ENCODE measurements around the gene PLCH1.

The PLCH1 gene

DNA sequence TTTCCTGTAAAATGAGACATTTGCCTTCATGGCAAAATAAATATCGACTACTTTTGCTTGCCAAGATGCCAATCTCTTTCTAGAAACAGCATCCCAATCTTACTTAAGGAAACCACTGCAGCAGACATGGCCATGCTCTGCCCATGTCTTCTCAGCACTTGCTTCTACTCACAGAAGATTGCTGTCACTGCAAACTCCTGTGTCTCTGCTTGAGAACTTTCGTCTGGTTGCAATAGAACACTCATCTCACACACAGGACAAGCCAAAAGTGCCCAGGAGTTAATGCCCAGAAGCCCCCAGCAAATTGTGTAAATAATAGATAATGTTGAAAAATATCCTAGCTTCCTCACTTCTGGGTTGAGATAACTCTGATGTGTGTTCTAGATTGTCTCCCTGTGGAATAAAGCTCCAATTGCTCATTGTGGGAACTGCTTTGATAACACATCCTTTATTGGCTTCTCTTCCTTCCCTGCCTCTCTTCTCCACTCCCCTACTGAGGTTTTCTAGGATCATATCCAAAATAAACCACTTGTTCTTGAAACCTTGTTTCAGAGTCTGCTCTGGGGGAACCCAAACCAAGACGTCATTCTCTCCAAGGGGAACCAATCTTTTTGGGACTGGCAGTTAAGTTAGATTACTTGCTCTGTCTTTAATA, 295.1 kb downstream of the PLCH1 start:
- no peak for DNase-seq

- DNase-seq, result no peak
Observed at GRCh38 chr3:155448531-155448930, 296.3 kb downstream of the PLCH1 start.

GRCh38 chr3:155446366-155446765, 298.5 kb downstream of the PLCH1 start:
- no peak for DNase-seq

- no peak for DNase-seq
Observed at GRCh38 chr3:155444771-155445170, 300.1 kb downstream of the PLCH1 start.

DNA sequence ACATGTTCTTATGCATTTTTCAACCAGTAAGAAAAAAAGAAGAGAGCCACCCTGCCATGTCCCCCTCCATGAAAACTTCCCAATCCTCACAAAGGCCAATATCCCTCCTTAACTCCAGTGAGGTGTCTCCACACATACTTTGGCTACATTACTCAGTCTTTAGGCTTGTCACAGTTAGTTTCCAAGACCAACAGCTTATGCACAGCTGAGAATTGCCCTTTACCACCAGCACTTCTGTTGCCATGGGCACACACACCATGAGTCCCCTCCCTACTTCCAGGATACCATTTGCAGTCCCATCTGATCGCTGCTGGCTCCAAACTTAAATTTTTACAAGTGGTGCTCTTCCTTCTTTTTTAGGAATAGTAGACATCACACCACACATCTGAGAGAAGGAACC, 301.1 kb downstream of the PLCH1 start:
- DNase-seq, result no peak

DNA sequence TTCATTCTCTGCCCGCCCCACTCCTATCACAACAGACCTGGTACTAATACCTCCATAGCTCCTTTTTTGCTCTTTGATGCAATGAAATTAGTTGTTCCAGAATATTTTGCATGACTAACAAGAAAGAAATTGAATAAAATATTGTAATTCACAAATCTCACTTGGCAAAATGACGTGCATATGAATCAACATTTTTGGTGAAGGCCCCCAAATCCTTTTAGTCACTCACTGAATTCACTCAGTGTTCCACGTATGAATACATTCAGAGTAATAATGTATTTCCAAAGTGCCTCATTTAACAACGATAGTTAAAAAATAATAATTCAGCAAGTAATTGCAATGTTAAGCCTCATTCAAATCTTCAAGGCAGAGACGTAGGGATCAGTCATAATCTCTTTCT, 302.8 kb downstream of the PLCH1 start:
- no peak for DNase-seq

GRCh38 chr3:155441506-155441905, 303.4 kb downstream of the PLCH1 start:
- no peak for DNase-seq

- no peak for DNase-seq
Observed at GRCh38 chr3:155441026-155441425, 303.8 kb downstream of the PLCH1 start.

DNA sequence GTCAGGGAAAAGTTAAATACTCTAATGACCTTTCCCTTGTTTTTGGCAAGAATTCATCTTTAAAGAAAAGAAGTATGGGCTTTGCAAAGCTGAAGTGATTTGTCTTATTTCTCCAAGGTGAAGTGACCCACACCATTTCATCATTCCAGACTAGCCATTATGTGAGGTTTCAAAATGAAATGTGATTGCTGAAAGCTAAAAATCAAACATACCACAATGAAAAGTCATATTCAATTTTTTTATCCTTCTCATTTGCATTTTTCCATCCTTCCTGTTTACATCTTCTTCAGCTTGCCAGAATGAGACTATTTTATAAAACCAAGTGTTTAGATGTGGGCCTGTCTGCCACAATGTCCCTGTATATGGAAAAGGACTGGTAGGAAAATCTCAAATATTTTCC, 309.1 kb downstream of the PLCH1 start:
- DNase-seq, result no peak

GRCh38 chr3:155431856-155432570, 312.9 kb downstream of the PLCH1 start:
- no peak for DNase-seq

DNA sequence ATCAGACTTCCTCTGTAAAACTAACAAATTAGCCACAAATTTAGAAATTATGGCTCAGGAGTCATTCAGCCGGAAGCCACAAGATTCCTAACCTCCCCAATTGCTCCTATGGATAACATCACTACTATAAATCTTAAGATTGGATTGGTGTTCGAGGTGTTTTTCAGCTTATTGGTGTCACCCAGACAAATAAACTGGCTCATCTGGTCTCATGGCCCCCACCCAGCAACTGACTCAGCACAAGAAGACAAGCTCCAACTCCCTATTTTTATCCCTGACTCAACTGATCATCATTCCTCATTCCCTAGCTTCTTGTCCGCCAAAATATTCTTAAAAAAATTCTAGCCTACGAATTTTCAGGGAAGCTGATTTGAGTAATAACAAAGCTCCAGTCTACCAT, 316.3 kb downstream of the PLCH1 start:
- no peak for DNase-seq

DNA sequence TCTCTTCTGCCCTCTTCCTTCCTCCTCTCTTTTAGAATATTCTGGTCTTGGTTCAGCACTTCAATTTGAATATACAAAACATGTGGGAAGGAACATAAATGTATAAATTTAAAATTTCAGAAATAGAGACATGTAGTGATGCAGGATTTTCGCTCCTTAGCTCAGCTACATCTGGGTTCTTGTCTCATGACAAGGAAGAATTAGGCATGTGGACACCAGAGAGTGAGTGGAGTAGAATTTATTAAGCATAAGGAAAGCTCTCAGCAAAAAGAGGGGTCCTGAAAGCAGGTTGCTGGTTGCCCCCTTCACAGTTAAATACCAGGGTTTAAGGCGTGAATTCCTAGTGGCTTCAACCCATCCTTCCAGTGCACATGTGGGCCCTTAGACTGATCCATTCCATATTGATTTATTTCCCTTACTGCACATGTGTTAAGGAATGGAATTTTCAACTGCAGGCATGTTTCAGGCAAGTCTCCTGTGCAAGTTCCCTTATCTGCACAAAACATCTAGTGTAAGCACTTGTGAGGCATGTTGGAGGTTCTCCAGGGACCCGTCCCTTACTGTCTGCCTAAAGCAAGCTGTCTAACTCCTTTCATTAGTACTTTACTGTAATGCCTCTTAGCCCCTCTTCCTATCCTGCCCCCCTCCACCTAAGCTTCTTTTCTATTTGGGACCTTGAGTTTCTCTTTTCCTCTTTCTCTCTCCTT, 318.2 kb downstream of the PLCH1 start:
- DNase-seq, result no peak

GRCh38 chr3:155425396-155425795, 319.5 kb downstream of the PLCH1 start:
- DNase-seq, result no peak

DNA sequence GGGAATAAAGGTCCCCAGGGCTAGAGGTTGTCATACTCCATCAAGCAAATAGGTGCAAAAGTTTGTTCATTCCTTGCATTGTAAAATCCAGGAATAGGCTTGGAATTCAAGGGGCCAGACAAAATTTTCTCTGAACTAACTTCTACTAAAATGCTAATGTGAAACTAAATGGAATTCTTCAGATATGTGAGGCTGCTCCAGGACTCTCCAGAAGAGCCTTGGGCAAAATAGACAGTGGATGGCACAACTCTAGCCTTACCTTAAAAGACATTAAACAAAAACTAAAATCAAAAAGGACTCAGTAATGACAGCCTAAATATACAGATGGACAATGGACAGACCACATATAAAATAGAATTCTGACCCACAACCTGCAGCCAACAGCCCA, 320.6 kb downstream of the PLCH1 start:
- DNase-seq, result no peak

DNA sequence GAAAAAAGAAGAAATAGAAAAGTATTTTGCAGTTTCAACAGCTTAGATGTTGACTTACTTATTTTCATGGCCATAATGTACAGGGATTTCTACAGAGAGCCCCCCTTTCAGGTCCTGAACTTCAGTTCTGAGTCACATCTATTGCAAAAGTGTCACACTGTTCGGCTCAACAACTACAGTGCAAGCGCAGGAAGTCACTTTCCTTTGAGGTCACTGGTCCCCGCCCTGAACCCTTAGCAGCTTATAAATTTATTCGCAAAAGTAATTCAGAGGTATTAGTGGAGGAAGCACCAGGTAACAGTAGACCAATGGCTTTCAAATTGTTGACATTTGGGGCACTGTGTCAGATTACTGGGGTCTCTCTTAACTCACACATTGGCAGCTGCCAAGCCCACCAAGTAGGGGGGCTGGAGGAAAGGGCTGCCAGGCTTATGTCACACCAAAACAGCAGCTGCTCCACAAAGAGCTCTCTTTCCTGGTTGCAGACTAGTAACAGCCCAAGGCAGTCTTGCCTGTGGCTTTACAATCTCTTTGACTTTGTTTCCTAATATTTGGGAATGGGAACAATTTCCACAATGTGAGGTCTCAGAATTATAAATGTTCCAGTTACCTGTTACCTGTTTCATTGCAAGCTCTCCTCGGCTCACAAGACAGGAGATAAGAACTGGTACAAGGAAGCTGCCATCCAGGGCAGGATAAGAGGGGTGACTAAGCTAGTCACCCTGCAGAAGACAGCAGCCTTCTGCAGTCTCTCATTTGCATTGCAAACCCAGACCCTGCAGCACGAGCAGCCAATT, 321.1 kb downstream of the PLCH1 start:
- DNase-seq, result no peak

GRCh38 chr3:155420881-155421486, 323.9 kb downstream of the PLCH1 start:
- no peak for DNase-seq

GRCh38 chr3:155420406-155420805, 324.5 kb downstream of the PLCH1 start:
- DNase-seq, result no peak

DNA sequence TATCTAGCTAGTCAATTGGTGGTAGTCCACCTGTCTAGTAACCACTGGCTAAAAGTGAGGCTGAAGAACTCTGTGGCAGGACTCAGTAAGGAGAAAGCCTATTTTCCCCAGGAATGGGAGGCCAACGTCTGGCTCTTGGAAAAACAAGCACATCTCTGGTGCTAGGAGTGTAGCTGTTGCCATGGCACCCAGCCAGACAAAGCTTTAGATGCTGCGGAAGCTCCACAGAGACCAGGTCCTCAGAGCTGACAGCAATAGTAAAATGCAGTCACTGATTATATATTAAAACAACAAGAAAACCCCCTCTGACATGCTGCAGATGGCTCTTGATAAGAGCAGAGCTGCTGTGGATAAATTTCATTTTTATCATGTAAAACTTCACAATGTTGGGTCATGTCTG, 326.5 kb downstream of the PLCH1 start:
- DNase-seq, result no peak

- DNase-seq, result no peak
Observed at GRCh38 chr3:155417119-155417517, 327.8 kb downstream of the PLCH1 start.

GRCh38 chr3:155416500-155417118, 328.3 kb downstream of the PLCH1 start:
- no peak for DNase-seq

DNA sequence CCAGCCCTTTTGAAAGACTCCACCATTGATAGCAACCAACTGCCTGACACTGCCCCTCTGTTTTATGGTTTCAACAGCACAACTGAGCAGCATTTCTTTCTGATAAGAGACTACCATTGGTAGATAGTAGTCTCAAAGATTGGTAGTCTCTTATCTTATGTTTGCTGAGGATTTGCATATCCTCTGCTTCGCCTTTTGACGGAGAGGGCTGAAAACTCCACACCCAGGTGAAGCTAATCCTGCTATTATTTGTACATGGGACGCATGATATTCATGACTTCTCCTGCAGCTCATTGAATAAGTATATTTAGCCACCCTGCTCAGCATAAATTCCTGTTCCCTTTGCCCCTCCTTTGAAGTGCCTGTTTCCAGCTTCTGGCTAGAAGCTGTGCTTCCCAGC, 332.0 kb downstream of the PLCH1 start:
- DNase-seq, result no peak

GRCh38 chr3:155411500-155412223, 333.2 kb downstream of the PLCH1 start:
- no peak for DNase-seq
